ENCODE data around the gene PROSER2. TPM values are rescaled to one million over a fixed set of nuclear protein-coding genes. Genes with fewer than 3 reads are reported as not detected.

The PROSER2 gene
- total and polyA plus RNA-seq, 12 donors = 0.34 to 1.6 (median 0.76) TPM

DNA sequence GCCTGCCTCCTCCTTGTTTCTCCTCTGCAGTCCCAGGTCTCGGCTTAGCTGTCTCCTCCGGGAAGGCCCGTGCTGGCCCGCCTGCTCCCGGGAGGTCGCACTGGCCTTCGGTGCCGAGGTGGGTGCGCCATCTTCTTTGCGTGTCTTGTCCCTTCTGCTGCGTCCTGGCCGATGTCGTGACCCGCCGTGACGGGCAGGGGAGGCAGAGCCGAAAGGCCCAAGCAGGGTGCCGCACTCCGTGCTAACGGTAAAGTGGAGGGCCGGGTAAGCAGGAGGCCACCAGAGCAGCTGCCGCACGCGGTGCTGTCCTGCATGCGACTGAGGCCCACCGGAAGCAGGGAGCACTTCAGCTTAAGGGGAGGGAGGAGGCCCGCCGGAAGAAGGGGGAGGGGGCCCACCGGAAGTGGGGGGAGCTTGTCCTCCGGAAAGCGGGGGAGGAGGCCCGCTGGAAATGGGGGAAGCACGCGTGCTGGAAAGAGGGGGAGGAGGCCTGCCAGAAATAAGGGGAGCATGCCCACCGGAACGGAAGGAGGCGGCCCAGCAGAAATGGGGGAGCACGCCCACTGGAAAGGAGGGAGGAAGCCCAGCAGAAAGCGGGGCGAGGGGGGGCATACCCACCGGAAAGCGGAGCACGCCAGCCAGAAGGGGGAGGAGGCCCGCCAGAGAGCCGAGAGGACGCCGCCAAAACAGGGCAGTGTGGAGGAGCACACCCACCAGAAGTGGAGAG lies 71.4 kb downstream of the PROSER2 start:
- no peaks in the 10 kb centered on the region for H3K36me3 ChIP-seq
- no peak overlapping the region for H3K27ac ChIP-seq
- 92 to 93% methylated on average over 47 of the region's 47 CpGs for WGBS, 2 donors
- H3K4me3 ChIP-seq = no peak overlapping the region
- intact Hi-C loops (cut with DNase I) = no loop called here
- DNase-seq (no peak), ATAC-seq (no peak)
- H3K4me1 ChIP-seq = no peaks in the 10 kb centered on the region
- no peak for TF ChIP-seq CTCF (IDR thresholded peaks at IDR 0.05)
- no peaks in the 10 kb centered on the region for H3K27me3 ChIP-seq
- no peaks in the 10 kb centered on the region for H3K9me3 ChIP-seq

DNA sequence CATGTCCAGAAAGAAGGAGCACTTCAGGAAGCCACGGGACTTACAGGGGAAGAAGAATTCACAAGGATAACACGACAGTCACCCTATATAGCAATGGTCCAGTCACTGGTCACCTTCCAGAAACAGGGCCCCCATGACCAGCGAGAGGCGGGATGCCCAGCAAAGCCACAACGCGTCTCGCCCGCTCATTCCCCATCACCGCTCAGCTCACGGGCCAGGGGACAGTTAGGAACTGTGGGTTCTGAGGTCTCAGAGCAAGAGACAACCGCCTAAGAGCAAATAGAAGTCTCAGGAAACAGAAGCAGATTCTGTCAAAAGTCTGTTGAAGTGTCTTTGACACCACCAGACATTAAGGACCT lies 71.9 kb downstream of the PROSER2 start:
- 95 to 96% methylated on average over 11 of the region's 11 CpGs for WGBS, 2 donors

DNA sequence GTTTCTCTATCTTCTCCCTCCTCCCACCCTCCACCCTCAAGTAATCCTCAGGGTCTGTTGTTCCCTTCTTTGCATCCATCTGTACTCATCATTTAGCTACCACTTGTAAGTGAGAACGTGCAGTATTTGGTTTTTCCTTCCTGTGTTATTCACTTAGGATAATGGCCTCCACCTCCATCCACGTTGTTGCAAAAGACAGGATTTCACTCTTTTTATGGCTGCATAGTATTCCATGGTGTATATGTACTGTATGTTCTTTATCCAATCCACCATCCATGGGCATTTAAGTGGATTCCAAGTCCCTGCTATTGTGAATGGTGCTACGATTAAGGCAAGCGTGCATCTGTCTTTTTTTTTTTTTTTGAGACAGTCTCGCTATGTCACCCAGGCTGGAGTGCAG lies 72.4 kb downstream of the PROSER2 start:
- 87 to 89% methylated on average over 5 of the region's 5 CpGs for whole genome bisulfite sequencing, 2 donors
- intact Hi-C loops (cut with DNase I) = no loop called here

More for the DNA sequence above, 71.9 kb downstream of the PROSER2 start:
- DNase-seq = no peak
- no peaks in the 10 kb centered on the region for H3K36me3 ChIP-seq
- no peak overlapping the region for H3K4me3 ChIP-seq
- intact Hi-C loops (cut with DNase I) = no loop called here
- no peak for TF ChIP-seq CTCF (IDR thresholded peaks at IDR 0.05)
- H3K4me1 ChIP-seq = no peaks in the 10 kb centered on the region
- H3K9me3 ChIP-seq = no peaks in the 10 kb centered on the region
- no peak overlapping the region for H3K27ac ChIP-seq
- no peak for ATAC-seq
- H3K27me3 ChIP-seq = peaks cover 0 to under 1% (median 0%) of the 10 kb centered on the region in 7 donors

DNA sequence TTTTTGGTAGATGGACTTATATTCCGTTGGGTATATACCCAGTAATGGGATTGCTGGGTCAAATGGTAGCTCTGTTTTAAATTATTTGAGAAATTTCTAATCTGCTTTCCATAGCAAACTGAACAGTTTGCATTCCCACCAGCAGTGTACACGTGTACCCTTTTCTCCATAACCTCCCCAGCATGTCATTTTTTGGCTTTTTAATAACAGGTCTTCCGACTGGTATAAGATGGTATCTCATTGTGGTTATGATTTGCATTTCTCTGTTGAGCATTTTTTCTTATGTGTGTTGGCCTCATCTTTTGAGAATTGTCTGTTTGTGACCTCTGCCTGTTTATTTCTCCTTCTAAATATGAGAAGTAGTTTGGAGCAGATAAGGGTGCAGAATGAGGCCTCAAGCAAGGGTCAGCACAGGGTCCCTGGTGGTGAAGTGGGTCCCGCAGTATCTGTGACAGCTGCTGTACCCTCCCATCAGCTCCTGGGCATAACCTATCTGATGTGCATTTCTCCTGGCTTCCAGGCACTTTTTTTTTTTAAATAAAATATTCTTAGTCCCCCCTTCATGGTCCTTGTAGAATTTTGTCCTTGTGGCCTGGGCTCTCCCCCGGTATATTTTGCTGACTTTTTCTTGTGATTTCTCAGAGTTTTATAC lies 73.5 kb downstream of the PROSER2 start:
- H3K9me3 ChIP-seq = no peaks in the 10 kb centered on the region
- intact Hi-C loops (cut with DNase I) = no loop called here
- no peak for DNase-seq
- no peak overlapping the region for H3K27ac ChIP-seq
- ATAC-seq = no peak
- WGBS, 2 donors = 85 to 93% methylated on average over 5 of the region's 5 CpGs
- H3K36me3 ChIP-seq = no peaks in the 10 kb centered on the region
- no peak overlapping the region for H3K4me3 ChIP-seq
- peaks cover 0 to 17% (median 5%) of the 10 kb centered on the region in 7 donors for H3K27me3 ChIP-seq
- TF ChIP-seq CTCF (IDR thresholded peaks at IDR 0.05) = no peak
- H3K4me1 ChIP-seq = no peaks in the 10 kb centered on the region

More for the DNA sequence above, 72.4 kb downstream of the PROSER2 start:
- Histone ChIP-seq H3K27me3 (peaks cover 0 to 6% (median 0%) of the 10 kb centered on the region in 7 donors), H3K27ac (no peak overlapping the region), H3K36me3 (no peaks in the 10 kb centered on the region), H3K4me1 (no peaks in the 10 kb centered on the region), H3K4me3 (no peak overlapping the region), H3K9me3 (no peaks in the 10 kb centered on the region)
- no peak for ATAC-seq
- no peak for TF ChIP-seq CTCF (IDR thresholded peaks at IDR 0.05)
- no peak for DNase-seq

Data from heart right ventricle (tissue), 16 donors.